GM12864 (cell line): ENCODE measurements around the gene CDC42EP5.

Experiments used
- DNase-seq: peaks from one replicate; pipeline ENCODE4 v3.0.0-alpha.2; 2011; ENCODE audit warnings: low read depth
- H3K4me3 ChIP-seq: 2 replicates; pipeline ENCODE4 v1.5.1; 2011; ENCODE audit warnings: mild to moderate bottlenecking, low read depth, low read length, control low read depth
- CTCF ChIP-seq: IDR thresholded peaks from 2 replicates; pipeline ENCODE4 v1.5.1; 2011; ENCODE audit warnings: low read depth, mild to moderate bottlenecking, moderate library complexity, low read length, control low read depth, inconsistent platforms; ENCODE audit errors: missing control alignments

Gene CDC42EP5

GRCh38 chr19:54458648-54459281, 14.3 kb downstream of the CDC42EP5 start:
- no peak overlapping the region for H3K4me3 ChIP-seq
- no peak for DNase-seq
- TF ChIP-seq CTCF: no peak

GRCh38 chr19:54457773-54458647, 15.1 kb downstream of the CDC42EP5 start:
- DNase-seq: no peak
- H3K4me3 ChIP-seq: no peak overlapping the region

GRCh38 chr19:54456423-54457373, 16.4 kb downstream of the CDC42EP5 start:
- DNase-seq: no peak
- no peak for TF ChIP-seq CTCF
- H3K4me3 ChIP-seq: no peak overlapping the region

More at GRCh38 chr19:54457773-54458647, 15.1 kb downstream of the CDC42EP5 start:
- TF ChIP-seq CTCF: no peak

GRCh38 chr19:54455786-54456422, 17.2 kb downstream of the CDC42EP5 start:
- no peak for TF ChIP-seq CTCF
- no peak for DNase-seq
- H3K4me3 ChIP-seq: no peak overlapping the region

- no peak overlapping the region for H3K4me3 ChIP-seq
- no peak for DNase-seq
- no peak for TF ChIP-seq CTCF
Observed at GRCh38 chr19:54454781-54455675, 18.1 kb downstream of the CDC42EP5 start.
